GM19463 (cell line): ENCODE data around the gene CRELD2.

Experiments
- ATAC-seq: cut with Tn5 transposase; IDR thresholded peaks from one replicate; pipeline ENCODE4 v1.9.1; 2021; ENCODE audit warnings: mild to moderate bottlenecking, moderate library complexity; ENCODE audit not compliant: unreplicated experiment

The CRELD2 gene

GRCh38 chr22:49966041-49966773, 47.8 kb downstream of the CRELD2 start:
- ATAC-seq, result no peak

- ATAC-seq, result no peak
Observed at GRCh38 chr22:49966774-49967705, 48.6 kb downstream of the CRELD2 start.

- no peak for ATAC-seq
Observed at GRCh38 chr22:49967706-49968208, 49.3 kb downstream of the CRELD2 start.

GRCh38 chr22:49968313-49968830, 49.9 kb downstream of the CRELD2 start:
- no peak for ATAC-seq

GRCh38 chr22:49968831-49969661, 50.6 kb downstream of the CRELD2 start:
- no peak for ATAC-seq

- ATAC-seq, result no peak
Observed at GRCh38 chr22:49969751-49970527, 51.5 kb downstream of the CRELD2 start.

- peak; percentile 76 for ATAC-seq
Observed at GRCh38 chr22:49970528-49971231, 52.2 kb downstream of the CRELD2 start.

GRCh38 chr22:49971232-49972162, 53.1 kb downstream of the CRELD2 start:
- ATAC-seq, result peak; percentile 27

- ATAC-seq, result no peak
Observed at GRCh38 chr22:49972163-49973017, 54.0 kb downstream of the CRELD2 start.

- no peak for ATAC-seq
Observed at GRCh38 chr22:49973018-49973961, 54.9 kb downstream of the CRELD2 start.

GRCh38 chr22:49975543-49976389, 57.3 kb downstream of the CRELD2 start:
- no peak for ATAC-seq

- no peak for ATAC-seq
Observed at GRCh38 chr22:49976439-49977175, 58.2 kb downstream of the CRELD2 start.
